ENCODE results near the gene FAM236C.
"Not testable (repeated sequence)": the region's sequence is repeated elsewhere in the genome, so short reads cannot be mapped to it uniquely, and the experiment has no call there.

The FAM236C gene

GRCh38 chrX:72912315-72912714, at the start of gene FAM236C:
FAM236C (plus strand) TSS chrX:72912615; CDS start chrX:72912715, 100 bp downstream.
- ATAC-seq: not testable (repeated sequence)

- ATAC-seq: not testable (repeated sequence)
These were observed 29.5 kb upstream of the FAM236C start for GRCh38 chrX:72882898-72883297.

GRCh38 chrX:72889740-72890139, 22.7 kb upstream of the FAM236C start:
- not testable (repeated sequence) for ATAC-seq

GRCh38 chrX:72916096-72916495, 3.7 kb downstream of the FAM236C start:
- not testable (repeated sequence) for ATAC-seq

- peak; percentile 57; the same call in 2 of the 3 replicates for ATAC-seq
These were observed 19.9 kb downstream of the FAM236C start for GRCh38 chrX:72932283-72932682.

GRCh38 chrX:72936455-72936854, 24.0 kb downstream of the FAM236C start:
- peak; percentile 77 for ATAC-seq

- not testable (repeated sequence) for ATAC-seq
These were observed 24.6 kb downstream of the FAM236C start for GRCh38 chrX:72936882-72937455.

GRCh38 chrX:72937906-72938305, 25.5 kb downstream of the FAM236C start, which contains the start of gene FAM236A:
FAM236A (plus strand) TSS chrX:72938206; CDS start chrX:72938263, 57 bp downstream.
- not testable (repeated sequence) for ATAC-seq

- peak; percentile 48; the same call in 2 of the 3 replicates for ATAC-seq
These were observed 29.9 kb downstream of the FAM236C start for GRCh38 chrX:72942272-72942671.

- peak; percentile 24; the same call in 1 of the 3 replicates for ATAC-seq
These were observed 30.8 kb downstream of the FAM236C start for GRCh38 chrX:72943035-72943818.

DNA sequence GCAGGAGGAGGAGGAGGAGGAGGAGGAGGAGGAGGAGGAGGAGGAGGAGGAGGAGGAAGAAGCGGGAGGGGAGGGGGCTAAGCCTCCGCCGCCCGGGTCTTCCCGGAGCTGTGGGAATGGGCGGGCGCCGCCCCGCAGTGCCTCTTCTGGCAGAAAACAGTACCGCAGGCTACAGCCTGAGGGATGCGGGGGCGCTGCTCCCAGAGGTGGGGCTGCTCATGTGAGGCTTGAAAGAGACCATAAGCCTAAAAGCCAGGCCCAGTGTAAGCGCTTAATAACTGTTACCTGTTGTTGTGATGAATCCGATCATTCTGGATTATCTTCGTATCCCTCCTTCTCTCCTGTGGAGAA, 31.4 kb downstream of the FAM236C start, which contains the start of gene DMRTC1:
Gene DMRTC1 (minus strand): TSS at position 19 of the 351 bp plus-strand sequence. CDS start 68,143 bp downstream, outside the sequence.
- ATAC-seq: peak; percentile 91

DNA sequence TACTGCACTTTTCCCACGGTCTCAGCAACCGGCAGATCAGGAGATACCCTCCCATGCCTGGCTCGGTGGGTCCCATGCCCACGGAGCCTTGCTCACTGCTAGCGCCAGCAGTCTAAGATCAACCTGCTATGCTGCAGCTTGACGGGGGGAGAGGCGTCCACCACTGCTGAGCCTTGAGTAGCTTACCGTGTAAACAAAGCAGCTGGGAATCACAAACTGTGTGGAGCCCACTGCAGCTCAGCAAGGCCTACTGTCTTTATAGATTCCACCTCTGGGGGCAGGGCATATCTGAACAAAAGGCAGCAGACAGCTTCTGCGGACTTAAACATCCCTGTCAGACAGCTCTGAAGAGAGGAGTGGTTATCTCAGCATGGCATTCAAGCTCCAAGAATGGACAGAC, 47.6 kb downstream of the FAM236C start:
- not testable (repeated sequence) for ATAC-seq
